Pancreas (tissue), 10 donors: Measurements from ENCODE around the gene CTU2. TPM values are rescaled to one million over a fixed set of nuclear protein-coding genes. Genes with fewer than 3 reads are reported as not detected.
A peak's percentile ranks its signal among the peaks of the same experiment; 100 is the strongest.

Experiments used
- ATAC-seq, 4 donors: fragments of 200-7000 bp; cut with Tn5 transposase; one replicate each; pipeline versions ENCODE4 v1.8.0 to v1.9.1; 2020; ENCODE audit warnings: mild to moderate bottlenecking in 4 of 4, moderate library complexity in 4 of 4
- DNase-seq, 6 donors: peaks; one replicate each; pipeline ENCODE4 v3.0.0-alpha.2; 2020
- FAIRE-seq: peaks from 2 replicates; lab custom pipeline; 2012; peaks lifted over from hg19 to GRCh38; lab: Jason Lieb, UNC
- H3K27ac ChIP-seq, 4 donors: fragments of 200-600 bp; sonication (generic); 1 replicate in 3 of 4; 2 replicates in 1 of 4; pipeline versions ENCODE4 v1.5.0 to v1.8.0; 2020
- H3K27me3 ChIP-seq, 4 donors: fragments of 200-600 bp; one replicate each; pipeline ENCODE4 v1.8.0; 2021
- H3K36me3 ChIP-seq, 3 donors: fragments of 200-600 bp; sonication (generic) in 1 of 3; one replicate each; pipeline versions ENCODE4 v1.5.0 to v1.8.0; 2020 to 2021
- H3K4me1 ChIP-seq, 3 donors: fragments of 200-600 bp; one replicate each; pipeline ENCODE4 v1.8.0; 2021
- H3K4me3 ChIP-seq, 4 donors: fragments of 200-600 bp; sonication (generic) in 2 of 4; one replicate each; pipeline versions ENCODE4 v1.5.0 to v1.8.0; 2020 to 2021
- H3K9me3 ChIP-seq, 4 donors: fragments of 200-600 bp; one replicate each; pipeline ENCODE4 v1.8.0; 2021
- CTCF ChIP-seq, 4 donors: fragments of 200-600 bp; sonication (generic) in 3 of 4; IDR thresholded peaks; one replicate each; pipeline versions ENCODE4 v1.5.0 to v1.8.0; 2021; ENCODE audit warnings: antibody characterized with exemption in 4 of 4
- WGBS, 2 donors: extraction: QIAGEN DNeasy Blood & Tissue Kit; methylation state at CpG; one replicate each; pipeline ENCODE4 v1.1.7; 2013; 5-methylcytosine and 5-hydroxymethylcytosine counted together
- intact Hi-C, 3 donors: fragments of 100-400 bp; cut with DNase I; formaldehyde crosslinking; loops; one replicate each; pipeline versions ENCODE4 v1.11.1 to v1.14.2; 2022
- polyA plus RNA-seq, 2 donors: library from polyadenylated mRNA; stranded (reverse); fragments of 200-250 nt; gene quantifications; one replicate each; pipeline ENCODE4 v1.2.3, GENCODE V29; 2013
- total RNA-seq, 6 donors: library from RNA; stranded (reverse); fragmentation: NEBNext Ultra II Directional in 4 of 6; extraction: Animal tissue kit (Norgen Biotek cat#: 25700) in 4 of 6; gene quantifications; one replicate each; pipeline versions ENCODE4 v1.2.1 to v1.2.4, GENCODE V29; 2021 to 2023
- donor health status: healthy with polysubstance abuse.
- donor health status: DM: no; HTN: no; CAD: no; lungs with moderate emphysema.
- donor health status: DM: no; HTN: no; CAD: no.
- donor health status: control.
- donor health status: control.
- donor health status: Bipolar disorder and iron deficiency.
- donor health status: DM: yes; HTN: yes; CAD: no.
- donor health status: DM: no; HTN: no; CAD: no.
- donor health status: DM: no; HTN: no; CAD: no.
- donor health status: DM: yes; HTN: yes; CAD: no.

CTU2 gene
- total and polyA plus RNA-seq, 8 donors: 8.1 to 21.9 (median 10.6) TPM

GRCh38 chr16:88697116-88697830, 9.0 kb upstream of the CTU2 start:
- WGBS, 2 donors: 92 to 94% methylated on average over 47 of the region's 47 CpGs
- no peaks in the 10 kb centered on the region for H3K27me3 ChIP-seq
- H3K4me1 ChIP-seq: no peaks in the 10 kb centered on the region
- TF ChIP-seq CTCF (IDR thresholded peaks at IDR 0.05): no peak
- intact Hi-C loops: no loop called here
- no peak overlapping the region for H3K27ac ChIP-seq
- no peak for FAIRE-seq
- H3K36me3 ChIP-seq: peaks cover 0 to 12% (median 4%) of the 10 kb centered on the region in 3 donors
- peak in 1 of 6 donors; percentile 69 for DNase-seq
- no peak for ATAC-seq
- H3K4me3 ChIP-seq: no peak overlapping the region
- no peaks in the 10 kb centered on the region for H3K9me3 ChIP-seq

GRCh38 chr16:88697831-88698615, 8.3 kb upstream of the CTU2 start:
- H3K36me3 ChIP-seq: peaks cover 0 to 12% (median 4%) of the 10 kb centered on the region in 3 donors
- intact Hi-C loops: no loop called here
- H3K27me3 ChIP-seq: no peaks in the 10 kb centered on the region
- no peak for TF ChIP-seq CTCF (IDR thresholded peaks at IDR 0.05)
- H3K27ac ChIP-seq: no peak overlapping the region
- H3K4me3 ChIP-seq: no peak overlapping the region
- WGBS, 2 donors: 85 to 88% methylated on average over 37 of the region's 37 CpGs
- no peak for FAIRE-seq
- no peaks in the 10 kb centered on the region for H3K9me3 ChIP-seq
- DNase-seq: peak in 1 of 6 donors; percentile 76
- H3K4me1 ChIP-seq: no peaks in the 10 kb centered on the region
- ATAC-seq: peak in 1 of 4 donors; percentile 36

GRCh38 chr16:88698646-88699045, 7.7 kb upstream of the CTU2 start:
- Histone ChIP-seq H3K9me3 (no peaks in the 10 kb centered on the region), H3K27me3 (no peaks in the 10 kb centered on the region), H3K4me1 (no peaks in the 10 kb centered on the region), H3K27ac (no peak overlapping the region), H3K36me3 (peaks cover 0 to 12% (median 4%) of the 10 kb centered on the region in 3 donors), H3K4me3 (no peak overlapping the region)
- WGBS, 2 donors: 95 to 96% methylated on average over 19 to 25 of the region's 25 CpGs
- ATAC-seq (no peak), DNase-seq (peak in 1 of 6 donors; percentile 74), FAIRE-seq (no peak)
- intact Hi-C loops: no loop called here
- TF ChIP-seq CTCF (IDR thresholded peaks at IDR 0.05): no peak

- no peak for FAIRE-seq
- intact Hi-C loops: no loop called here
- Histone ChIP-seq H3K9me3 (no peaks in the 10 kb centered on the region), H3K36me3 (peaks cover 0 to 12% (median 4%) of the 10 kb centered on the region in 3 donors), H3K4me3 (no peak overlapping the region), H3K27ac (no peak overlapping the region), H3K4me1 (no peaks in the 10 kb centered on the region), H3K27me3 (no peaks in the 10 kb centered on the region)
- 92 to 96% methylated on average over 16 of the region's 16 CpGs for WGBS, 2 donors
- no peak for TF ChIP-seq CTCF (IDR thresholded peaks at IDR 0.05)
- no peak for DNase-seq
- ATAC-seq: no peak
Measured at GRCh38 chr16:88699180-88699579, 7.1 kb upstream of the CTU2 start.
